Spinal cord (tissue), 10 donors: ENCODE data around the gene ME3. TPM values are rescaled to one million over a fixed set of nuclear protein-coding genes. Genes with fewer than 3 reads are reported as not detected.

Source experiments
- DNase-seq, 6 donors: peaks; one replicate each; pipeline versions ENCODE4 v3.0.0 to v3.0.0-alpha.2; 2013 to 2015; ENCODE audit warnings: low spot score in 6 of 6, low read depth in 4 of 6
- H3K27ac ChIP-seq: one replicate; pipeline ENCODE4 v1.5.1; 2013; ENCODE audit warnings: low read depth, low read length, control low read depth
- H3K27me3 ChIP-seq: one replicate; pipeline ENCODE4 v1.6.1; 2013; ENCODE audit warnings: low read length; ENCODE audit not compliant: control insufficient read depth, insufficient read depth
- H3K36me3 ChIP-seq: one replicate; pipeline ENCODE4 v1.6.1; 2013; ENCODE audit warnings: low read length; ENCODE audit not compliant: control insufficient read depth, insufficient read depth
- H3K4me1 ChIP-seq: one replicate; pipeline ENCODE4 v1.6.1; 2013; ENCODE audit warnings: low read length; ENCODE audit not compliant: control insufficient read depth, insufficient read depth
- H3K4me3 ChIP-seq: one replicate; pipeline ENCODE4 v1.5.1; 2013; ENCODE audit warnings: low read depth, low read length, control low read depth
- H3K9me3 ChIP-seq: one replicate; pipeline ENCODE4 v1.6.1; 2013; ENCODE audit warnings: low read length; ENCODE audit not compliant: control insufficient read depth, insufficient read depth
- WGBS: methylation state at CpG from one replicate; pipeline ENCODE4 v1.1.5; 2013; ENCODE audit warnings: missing lambda C conversion rate; ENCODE audit not compliant: insufficient coverage; 5-methylcytosine and 5-hydroxymethylcytosine counted together
- polyA plus RNA-seq, 2 donors: library from polyadenylated mRNA; unstranded; fragments of 120-200 nt; gene quantifications; one replicate each; pipeline ENCODE4 v1.2.1, GENCODE V29; 2013; ENCODE audit not compliant: insufficient read length in 2 of 2
- total RNA-seq, 2 donors: library from RNA; depleted of rRNA in 1 of 2; stranded (reverse); fragments of 120-200 nt in 1 of 2; fragments of >200 nt in 1 of 2; gene quantifications; one replicate each; pipeline versions ENCODE4 v1.2.3 to v1.2.4, GENCODE V29; 2013 to 2014
- donor health status: healthy.

Gene ME3
- total and polyA plus RNA-seq, 4 donors = 39.0 to 45.4 (median 44.6) TPM

DNA sequence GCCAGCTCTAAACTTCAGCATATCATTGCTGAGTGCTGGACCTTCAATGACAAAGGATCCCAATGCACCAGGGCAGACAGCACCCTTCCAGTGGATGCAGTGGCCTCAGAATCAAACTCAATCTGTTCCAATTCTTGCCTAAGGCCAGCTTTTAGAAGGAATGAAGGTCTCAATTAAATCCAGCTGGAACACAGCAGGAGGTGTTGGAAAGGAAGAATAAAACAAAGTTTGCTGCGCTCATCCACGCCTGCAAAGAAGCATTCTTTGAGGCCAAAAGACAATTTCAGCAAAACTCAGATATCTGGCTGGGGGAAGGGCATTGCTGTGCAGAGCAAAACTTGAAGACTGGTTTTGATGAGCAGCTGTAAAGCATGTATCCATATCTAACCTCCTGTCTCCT lies 177.1 kb downstream of the ME3 start:
- no peak overlapping the region for H3K4me3 ChIP-seq
- no peaks in the 10 kb centered on the region for H3K9me3 ChIP-seq
- no peaks in the 10 kb centered on the region for H3K27me3 ChIP-seq
- no peak overlapping the region for H3K27ac ChIP-seq
- no peaks in the 10 kb centered on the region for H3K4me1 ChIP-seq
- peaks cover 12% of the 10 kb centered on the region for H3K36me3 ChIP-seq
- WGBS = no CpG with 5 or more reads among the region's 2 CpGs
- peak in 1 of 6 donors; percentile 72 for DNase-seq

DNA sequence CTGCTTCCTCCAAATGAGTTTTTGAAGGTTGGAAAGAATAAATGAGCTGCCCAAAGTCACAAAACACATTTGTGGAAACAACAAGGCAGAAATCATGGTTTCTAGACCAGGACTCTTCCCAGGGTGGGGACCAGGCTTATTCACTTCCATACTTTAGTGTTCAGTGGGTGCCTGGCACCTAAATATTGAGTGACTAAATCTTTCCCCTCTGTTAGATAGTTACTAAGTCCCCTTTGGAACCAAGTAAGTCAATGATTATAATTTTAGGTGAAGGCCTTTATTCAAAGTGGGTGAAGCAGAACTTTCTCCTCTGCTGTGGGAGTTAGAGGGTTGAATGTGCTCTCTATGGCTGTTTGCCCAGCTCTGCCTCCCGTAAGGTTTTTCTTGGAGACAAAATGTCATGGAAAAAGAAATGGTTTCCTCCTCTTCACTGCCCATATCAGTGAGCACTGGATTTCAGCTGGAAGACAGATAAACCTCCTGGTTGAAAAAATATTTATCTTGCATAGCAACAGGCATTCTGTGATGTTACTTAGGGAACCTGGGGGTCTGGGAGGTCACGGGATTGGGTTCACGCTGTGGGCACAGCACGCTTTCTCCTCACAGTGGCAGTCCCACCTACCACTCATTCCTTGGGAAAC lies 179.9 kb downstream of the ME3 start:
- 60% methylated on average over 1 of the region's 4 CpGs for WGBS
- no peak for DNase-seq
- no peak overlapping the region for H3K27ac ChIP-seq
- no peaks in the 10 kb centered on the region for H3K4me1 ChIP-seq
- no peaks in the 10 kb centered on the region for H3K27me3 ChIP-seq
- no peaks in the 10 kb centered on the region for H3K9me3 ChIP-seq
- H3K4me3 ChIP-seq = no peak overlapping the region
- peaks cover 5% of the 10 kb centered on the region for H3K36me3 ChIP-seq

- Histone ChIP-seq H3K4me1 (no peaks in the 10 kb centered on the region), H3K27me3 (no peaks in the 10 kb centered on the region), H3K4me3 (no peak overlapping the region), H3K9me3 (no peaks in the 10 kb centered on the region), H3K36me3 (peaks cover 4% of the 10 kb centered on the region), H3K27ac (no peak overlapping the region)
- DNase-seq = no peak
- WGBS = 88% methylated on average over 3 of the region's 4 CpGs
These were observed 181.4 kb downstream of the ME3 start for GRCh38 chr11:86491027-86491426.

- peak in 2 of 6 donors; percentile 46 to 60 for DNase-seq
- Histone ChIP-seq H3K36me3 (peaks cover 4% of the 10 kb centered on the region), H3K4me1 (no peaks in the 10 kb centered on the region), H3K4me3 (no peak overlapping the region), H3K27ac (no peak overlapping the region), H3K27me3 (no peaks in the 10 kb centered on the region), H3K9me3 (no peaks in the 10 kb centered on the region)
These were observed 181.8 kb downstream of the ME3 start for GRCh38 chr11:86490582-86490981.

DNA sequence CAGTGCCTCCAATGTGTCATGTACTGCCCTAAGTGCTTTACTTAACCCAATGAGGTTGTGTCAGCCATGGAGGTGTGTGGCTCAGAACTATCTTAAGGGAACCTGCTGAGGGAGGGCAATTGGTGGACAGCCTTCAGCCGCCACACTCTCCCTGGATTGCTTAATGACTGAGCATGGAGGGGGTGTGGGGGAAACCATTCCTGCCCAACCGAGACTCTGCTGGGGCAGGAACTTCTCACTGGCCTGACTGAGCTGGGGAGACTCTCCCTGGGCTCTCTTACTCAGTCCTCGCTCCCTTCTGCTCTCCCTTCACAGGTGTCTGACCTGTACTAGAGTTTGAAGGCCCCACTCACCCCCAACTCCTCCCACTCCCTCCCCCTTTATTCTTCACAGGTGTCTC lies 183.0 kb downstream of the ME3 start:
- Histone ChIP-seq H3K36me3 (peaks cover 4% of the 10 kb centered on the region), H3K27ac (no peak overlapping the region), H3K4me3 (no peak overlapping the region), H3K27me3 (no peaks in the 10 kb centered on the region), H3K9me3 (no peaks in the 10 kb centered on the region), H3K4me1 (no peaks in the 10 kb centered on the region)
- DNase-seq = no peak
- WGBS = 75% methylated on average over 2 of the region's 3 CpGs

GRCh38 chr11:86488553-86488952 lies 183.9 kb downstream of the ME3 start:
- DNase-seq = no peak
- Histone ChIP-seq H3K27me3 (no peaks in the 10 kb centered on the region), H3K36me3 (peaks cover 4% of the 10 kb centered on the region), H3K4me1 (no peaks in the 10 kb centered on the region), H3K9me3 (no peaks in the 10 kb centered on the region), H3K27ac (no peak overlapping the region), H3K4me3 (no peak overlapping the region)
- 89% methylated on average over 1 of the region's 4 CpGs for WGBS

DNA sequence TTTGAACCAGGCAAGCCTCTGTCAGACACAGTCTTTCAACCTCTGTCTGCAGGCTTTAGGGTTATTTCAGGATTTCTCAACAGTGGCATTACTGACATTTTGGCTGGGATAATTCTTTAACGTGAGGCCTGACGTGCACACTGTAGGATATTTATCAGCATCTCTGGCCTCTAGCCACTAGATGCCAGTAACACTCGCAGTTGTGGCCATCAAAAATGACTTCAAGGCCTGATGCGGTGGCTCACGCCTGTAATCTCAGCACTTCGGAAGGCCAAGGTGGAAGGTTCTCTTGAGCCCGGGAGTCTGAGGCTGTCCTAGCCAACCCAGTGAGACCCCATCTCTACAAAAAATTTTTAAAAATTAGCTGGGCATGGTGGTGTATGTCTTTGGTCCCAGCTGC lies 184.7 kb downstream of the ME3 start:
- WGBS = 100% methylated on average over 6 of the region's 7 CpGs
- H3K36me3 ChIP-seq = peaks cover 4% of the 10 kb centered on the region
- H3K9me3 ChIP-seq = no peaks in the 10 kb centered on the region
- H3K4me1 ChIP-seq = no peaks in the 10 kb centered on the region
- DNase-seq = no peak
- H3K4me3 ChIP-seq = no peak overlapping the region
- no peaks in the 10 kb centered on the region for H3K27me3 ChIP-seq
- H3K27ac ChIP-seq = no peak overlapping the region

DNA sequence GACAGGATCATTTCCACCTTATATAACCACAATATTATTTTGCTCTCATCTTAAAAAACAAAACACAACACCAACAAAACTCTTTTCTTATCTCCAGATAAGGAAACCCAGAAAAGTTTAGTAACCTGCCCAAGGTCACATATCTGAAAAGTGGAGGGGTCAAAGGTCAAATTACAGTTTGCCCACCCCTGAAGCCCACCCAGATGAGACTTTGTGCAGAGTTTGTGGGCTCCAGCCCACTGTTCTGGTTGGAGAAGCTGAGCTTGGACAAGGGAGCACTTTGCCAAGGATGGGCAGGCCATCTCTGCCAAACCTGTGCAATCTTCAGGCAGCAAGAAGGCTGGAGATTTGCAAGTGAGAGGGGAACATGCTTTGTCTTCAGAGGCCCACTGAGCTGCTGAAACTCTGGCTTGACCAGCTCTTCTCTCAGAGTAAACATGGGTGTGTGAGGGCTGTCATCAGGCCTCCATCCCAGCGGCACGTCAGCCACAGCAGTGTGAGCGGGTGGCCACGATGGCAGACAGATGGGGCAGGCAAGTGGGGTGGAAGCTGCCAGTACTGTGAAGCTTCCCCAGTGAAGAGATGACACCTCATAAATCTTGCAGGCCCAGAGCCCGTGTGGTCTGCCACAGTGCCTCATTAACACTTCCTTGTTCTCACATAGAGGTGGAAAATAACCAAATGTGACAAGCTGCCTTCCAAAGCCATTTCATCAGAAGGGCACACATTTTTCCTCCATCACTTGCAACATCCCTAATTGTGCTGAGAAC lies 186.0 kb downstream of the ME3 start:
- Histone ChIP-seq H3K27ac (no peak overlapping the region), H3K27me3 (no peaks in the 10 kb centered on the region), H3K36me3 (peaks cover 4% of the 10 kb centered on the region), H3K9me3 (no peaks in the 10 kb centered on the region), H3K4me3 (no peak overlapping the region), H3K4me1 (no peaks in the 10 kb centered on the region)
- DNase-seq = peak in 2 of 6 donors; percentile 16 to 90
- 0% methylated on average over 1 of the region's 5 CpGs for WGBS

DNA sequence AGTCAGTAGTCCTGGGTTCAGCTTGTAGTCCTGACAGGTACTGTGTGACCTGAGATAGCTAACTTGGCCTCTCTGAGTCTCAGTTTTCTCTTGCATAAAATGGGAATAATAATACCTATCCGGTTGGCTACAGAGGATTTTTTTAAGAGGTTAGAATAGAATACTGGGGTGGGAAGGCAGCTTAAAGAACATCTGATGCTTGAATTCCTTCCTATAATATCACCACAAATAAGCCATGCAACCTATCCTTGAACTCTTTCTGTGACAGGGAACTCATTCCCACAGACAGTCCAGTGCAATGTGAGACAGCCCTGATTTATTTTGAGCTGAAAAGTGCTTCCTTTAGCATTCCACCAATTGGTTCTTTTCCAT lies 187.6 kb downstream of the ME3 start:
- Histone ChIP-seq H3K36me3 (peaks cover 4% of the 10 kb centered on the region), H3K27me3 (no peaks in the 10 kb centered on the region), H3K4me1 (no peaks in the 10 kb centered on the region), H3K27ac (no peak overlapping the region), H3K9me3 (no peaks in the 10 kb centered on the region), H3K4me3 (no peak overlapping the region)
- DNase-seq = no peak
- no CpG with 5 or more reads among the region's 1 CpG for WGBS
